Measurements from ENCODE around the gene PAQR7. TPM values are rescaled to one million over a fixed set of nuclear protein-coding genes. Genes with fewer than 3 reads are reported as not detected.

Gene PAQR7
- total RNA-seq, 4 donors from 2014 or later: 6.7 to 12.1 (median 7.8) TPM

- TF ChIP-seq CTCF (IDR thresholded peaks at IDR 0.05) (no peak), POLR2A (IDR thresholded peaks at IDR 0.05) (peak; percentile 33 to 74)
- no peaks in the 10 kb centered on the region for H3K9me3 ChIP-seq
- peaks cover 0 to 7% (median 0%) of the 10 kb centered on the region in 3 donors for H3K36me3 ChIP-seq
- DNase-seq: peak; percentile 91 to 96 (median 93)
- H3K27ac ChIP-seq: peak within 1 kb of the TSS; percentile 40 to 78 (median 58)
- H3K4me1 ChIP-seq: peaks cover 0 to 26% (median 3%) of the 10 kb centered on the region in 4 donors
- H3K4me3 ChIP-seq: peak within 1 kb of the TSS; percentile 64 to 83 (median 69)
- no peaks in the 10 kb centered on the region for H3K27me3 ChIP-seq
These were observed 30.5 kb upstream of the PAQR7 start, which contains the start of gene STMN1 for GRCh38 chr1:25905680-25906643. STMN1 (minus strand) TSS chr1:25906419; CDS start chr1:25904676, 1,743 bp downstream.

- Histone ChIP-seq H3K4me1 (peaks cover 0 to 26% (median 3%) of the 10 kb centered on the region in 4 donors), H3K9me3 (no peaks in the 10 kb centered on the region), H3K27ac (peak overlapping the region; percentile 40 to 78 (median 58)), H3K4me3 (peak overlapping the region; percentile 64 to 83 (median 69)), H3K27me3 (no peaks in the 10 kb centered on the region), H3K36me3 (peaks cover 0 to 7% (median 0%) of the 10 kb centered on the region in 3 donors)
- peak; percentile 95 to 98 (median 96) for DNase-seq
- no peak for TF ChIP-seq POLR2A (IDR thresholded peaks at IDR 0.05)
- TF ChIP-seq CTCF (IDR thresholded peaks at IDR 0.05): no peak
These were observed 29.6 kb upstream of the PAQR7 start for GRCh38 chr1:25904943-25905679.

GRCh38 chr1:25903986-25904385, 28.5 kb upstream of the PAQR7 start:
- Histone ChIP-seq H3K27ac (no peak overlapping the region), H3K36me3 (peaks cover 0 to 7% (median 0%) of the 10 kb centered on the region in 3 donors), H3K27me3 (no peaks in the 10 kb centered on the region), H3K9me3 (no peaks in the 10 kb centered on the region), H3K4me1 (peaks cover 0 to 26% (median 3%) of the 10 kb centered on the region in 4 donors), H3K4me3 (no peak overlapping the region)
- DNase-seq: no peak
- no peak for TF ChIP-seq CTCF (IDR thresholded peaks at IDR 0.05)
- no peak for TF ChIP-seq POLR2A (IDR thresholded peaks at IDR 0.05)

- H3K27ac ChIP-seq: no peak overlapping the region
- TF ChIP-seq CTCF (IDR thresholded peaks at IDR 0.05): no peak
- no peak for TF ChIP-seq POLR2A (IDR thresholded peaks at IDR 0.05)
- DNase-seq: no peak
- H3K36me3 ChIP-seq: peaks cover 0 to 7% (median 0%) of the 10 kb centered on the region in 3 donors
- no peaks in the 10 kb centered on the region for H3K9me3 ChIP-seq
- H3K27me3 ChIP-seq: no peaks in the 10 kb centered on the region
- H3K4me3 ChIP-seq: no peak overlapping the region
- peaks cover 0 to 26% (median 3%) of the 10 kb centered on the region in 4 donors for H3K4me1 ChIP-seq
These were observed 27.0 kb upstream of the PAQR7 start for GRCh38 chr1:25902462-25902861.

GRCh38 chr1:25900219-25900618, 24.7 kb upstream of the PAQR7 start:
- no peaks in the 10 kb centered on the region for H3K9me3 ChIP-seq
- peaks cover 0 to 7% (median 0%) of the 10 kb centered on the region in 3 donors for H3K36me3 ChIP-seq
- TF ChIP-seq POLR2A (IDR thresholded peaks at IDR 0.05) (no peak), CTCF (IDR thresholded peaks at IDR 0.05) (no peak)
- DNase-seq: no peak
- no peaks in the 10 kb centered on the region for H3K27me3 ChIP-seq
- no peak overlapping the region for H3K4me3 ChIP-seq
- H3K27ac ChIP-seq: no peak overlapping the region
- peaks cover 0 to 11% (median 3%) of the 10 kb centered on the region in 4 donors for H3K4me1 ChIP-seq
